Activated T-cell treated with anti-CD3 and anti-CD28 coated beads for 1 hour (primary cell): Measurements from ENCODE around the gene SMIM35.

ENCODE experiments used
- DNase-seq: peaks from one replicate; pipeline ENCODE4 v3.0.0-alpha.2; 2020; ENCODE audit warnings: low read depth

SMIM35 gene

DNA sequence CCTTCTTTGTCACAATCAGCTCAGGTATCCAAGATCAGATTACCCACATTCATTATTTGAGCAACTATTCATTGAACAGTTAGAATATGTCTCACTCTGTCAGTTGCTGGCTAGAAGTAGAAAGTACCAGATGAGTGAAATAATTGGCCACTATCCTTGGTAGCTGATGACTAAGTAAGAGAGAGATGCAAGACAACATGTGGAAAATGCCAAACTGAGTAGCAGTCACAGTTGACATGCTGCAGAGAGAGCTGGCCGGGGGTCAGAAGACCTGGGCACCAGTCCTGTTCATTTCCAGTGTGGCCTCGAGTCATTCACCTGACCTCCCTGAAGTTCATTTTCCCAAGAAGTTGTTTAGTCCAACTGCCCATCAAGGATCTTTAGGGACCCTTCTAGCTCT lies 22.5 kb upstream of the SMIM35 start:
- DNase-seq, result no peak

DNA sequence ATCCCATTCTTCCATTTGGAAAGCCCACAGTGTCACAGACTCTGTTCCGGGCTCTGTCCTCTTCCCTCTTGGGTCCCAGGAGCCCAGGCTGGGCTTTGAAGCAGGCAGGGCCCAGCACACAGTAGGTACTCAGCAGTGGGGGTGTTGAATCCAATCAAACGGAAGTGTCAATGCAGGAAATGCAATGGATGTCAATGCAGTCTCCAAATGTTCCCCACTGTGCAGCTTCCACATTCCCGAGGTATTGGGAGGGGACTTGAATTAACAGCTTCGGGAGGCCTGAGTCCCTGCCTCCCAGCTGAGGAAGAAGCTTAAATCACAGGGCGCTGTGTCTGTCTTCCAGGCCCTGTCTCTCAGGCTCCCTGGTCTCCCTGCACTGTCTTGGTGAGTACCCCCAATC lies 21.8 kb upstream of the SMIM35 start:
- no peak for DNase-seq

DNA sequence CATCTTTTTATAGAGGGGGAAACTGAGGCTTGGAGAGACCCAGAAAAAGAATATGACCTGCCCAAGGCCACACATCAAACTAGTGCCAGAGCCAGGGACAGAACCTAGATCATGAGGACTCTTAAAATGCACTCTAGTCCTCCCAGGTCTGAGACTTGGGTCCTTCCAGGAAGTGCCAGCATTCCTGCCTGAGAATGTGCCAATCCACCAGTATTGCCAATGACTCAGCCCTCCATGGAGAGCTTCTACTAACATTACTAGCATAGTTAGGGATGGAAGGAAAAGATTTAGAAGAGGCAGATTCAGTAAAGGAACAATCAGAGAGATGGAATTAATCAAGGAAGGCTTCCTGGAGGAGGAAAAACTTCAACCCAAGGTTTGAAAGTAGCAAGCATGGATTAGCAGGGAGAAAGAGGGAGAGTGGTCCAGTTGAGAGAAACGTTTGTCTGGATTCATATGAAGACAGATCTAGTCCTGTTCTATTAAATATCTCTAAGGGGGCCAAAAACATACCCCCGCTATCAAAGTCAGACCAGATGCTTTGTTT lies 20.1 kb upstream of the SMIM35 start:
- no peak for DNase-seq

DNA sequence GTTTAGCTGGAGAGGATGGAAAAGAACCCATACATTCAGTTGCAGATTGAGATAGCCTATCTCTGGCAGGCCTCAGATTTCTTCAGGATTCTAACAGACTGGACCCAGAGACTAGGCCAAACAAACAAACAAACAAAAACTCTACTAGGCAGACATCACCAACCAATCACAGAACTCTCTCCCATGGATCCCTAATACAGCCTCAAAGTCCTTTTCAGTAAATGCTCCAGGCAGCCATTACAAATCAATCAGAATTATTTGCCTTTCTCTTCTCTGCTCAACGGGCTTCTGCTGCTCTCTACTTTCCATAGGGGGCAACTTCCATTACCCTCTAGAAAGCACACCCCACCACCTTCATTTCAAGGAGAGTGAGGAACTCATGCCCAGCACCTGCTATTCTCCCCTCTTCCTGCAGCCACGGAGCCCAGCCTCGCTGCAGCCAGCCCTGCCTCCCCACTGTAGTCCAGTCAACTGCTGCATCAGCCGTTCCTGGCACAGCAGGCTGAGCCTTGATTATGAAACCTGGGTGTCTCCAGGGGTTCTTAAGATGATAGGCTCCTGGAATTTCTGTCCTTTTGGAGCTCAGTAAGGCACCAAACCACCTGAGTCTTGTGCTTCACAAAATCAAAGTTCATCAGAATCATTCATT lies 19.0 kb upstream of the SMIM35 start:
- no peak for DNase-seq

DNA sequence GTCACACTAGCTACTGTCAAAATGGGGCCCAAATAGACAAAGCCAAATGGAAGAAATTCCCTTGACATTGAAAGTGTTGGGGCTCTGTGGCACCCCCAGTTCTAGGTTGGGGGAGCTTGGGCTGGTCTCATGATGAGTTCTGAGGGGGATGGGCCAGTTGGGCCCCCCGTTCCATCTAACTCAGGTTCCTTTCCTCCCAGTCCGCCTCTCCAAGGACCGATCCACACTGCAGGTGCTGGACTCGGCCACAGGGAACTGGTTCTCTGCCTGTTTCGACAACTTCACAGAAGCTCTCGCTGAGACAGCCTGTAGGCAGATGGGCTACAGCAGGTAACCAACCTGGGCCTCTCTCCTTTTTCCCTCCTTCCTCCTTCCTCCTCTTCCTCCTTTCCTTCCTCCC lies 17.7 kb upstream of the SMIM35 start:
- DNase-seq, result no peak

DNA sequence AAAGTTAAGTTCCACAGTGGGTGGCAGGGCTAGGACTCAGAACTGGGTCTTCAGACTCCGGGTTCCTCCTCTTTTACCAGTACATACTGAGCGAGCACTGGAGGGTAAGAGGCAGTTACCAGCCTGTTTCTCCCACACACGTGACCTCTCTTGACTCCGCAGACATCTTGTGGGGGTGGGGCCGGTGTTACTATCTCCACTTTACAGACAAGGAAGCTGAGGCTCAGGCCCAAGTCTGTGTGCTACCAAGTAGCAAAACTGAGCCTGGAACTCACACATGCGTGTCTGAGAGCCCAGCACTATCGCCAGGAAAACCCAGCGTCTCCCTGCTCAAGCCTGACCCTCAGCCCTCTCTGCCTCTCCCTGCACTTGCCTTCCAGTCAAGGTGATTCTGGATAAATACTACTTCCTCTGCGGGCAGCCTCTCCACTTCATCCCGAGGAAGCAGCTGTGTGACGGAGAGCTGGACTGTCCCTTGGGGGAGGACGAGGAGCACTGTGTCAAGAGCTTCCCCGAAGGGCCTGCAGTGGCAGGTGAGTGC lies 16.0 kb upstream of the SMIM35 start:
- no peak for DNase-seq

DNA sequence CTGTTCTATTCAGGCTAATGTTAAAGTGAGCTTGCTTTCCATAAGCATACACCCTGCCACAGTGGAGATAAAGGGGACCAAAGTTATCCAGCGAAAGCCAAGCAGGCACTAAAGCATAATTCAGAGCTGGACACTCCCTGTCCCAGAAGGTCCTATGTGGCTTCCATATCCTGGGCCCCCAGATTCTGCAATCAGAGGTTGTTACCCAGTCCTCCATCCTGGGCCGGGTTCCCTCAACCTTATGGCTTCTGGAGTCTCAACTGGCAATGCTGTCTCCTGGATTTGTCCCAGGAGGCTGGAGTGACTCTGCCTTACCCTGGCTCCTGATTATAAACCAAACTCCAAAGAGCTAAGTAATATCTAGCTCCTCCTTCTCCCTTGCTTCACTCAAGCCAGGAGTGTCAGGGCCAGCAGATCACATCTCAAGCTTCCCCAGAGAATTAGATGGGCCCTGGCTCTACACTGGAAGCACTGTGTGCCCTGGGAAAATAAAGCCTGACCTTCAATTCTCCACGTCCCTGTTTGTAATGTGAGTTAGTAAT lies 14.0 kb upstream of the SMIM35 start:
- DNase-seq, result no peak

DNA sequence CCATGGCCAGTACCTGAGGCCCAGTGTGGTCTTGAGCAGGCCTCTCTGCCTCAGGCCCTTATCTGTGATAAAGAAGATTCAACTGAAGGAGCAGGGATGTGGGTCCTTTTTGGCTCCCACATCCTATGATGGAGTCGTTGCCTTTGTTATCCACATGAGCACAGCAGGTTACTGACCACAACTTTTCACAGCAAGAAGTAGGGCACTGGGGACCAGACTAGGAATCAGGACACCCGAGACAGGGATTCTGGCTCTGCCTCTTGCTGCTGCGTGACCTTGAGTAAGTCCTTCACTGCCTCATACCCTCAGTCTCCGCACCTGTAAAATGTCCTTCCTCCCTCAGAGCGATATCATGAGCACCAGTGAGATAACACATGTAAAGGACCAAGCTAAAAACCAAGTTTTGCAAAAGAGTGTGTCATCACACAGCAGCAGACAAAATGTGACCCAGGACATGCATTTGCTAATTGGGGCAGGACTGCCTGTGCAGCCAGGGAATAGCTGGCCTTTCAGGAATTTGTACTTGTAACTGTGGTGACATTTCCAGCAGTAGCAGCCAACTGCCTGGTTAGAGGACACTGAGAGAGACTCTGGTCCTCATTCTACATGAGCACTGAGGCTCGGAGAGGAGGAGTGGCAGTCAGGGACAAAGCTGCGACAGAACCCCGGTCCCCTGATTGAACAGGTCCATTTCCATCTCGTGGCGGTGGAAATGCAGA lies 13.2 kb upstream of the SMIM35 start:
- no peak for DNase-seq

DNA sequence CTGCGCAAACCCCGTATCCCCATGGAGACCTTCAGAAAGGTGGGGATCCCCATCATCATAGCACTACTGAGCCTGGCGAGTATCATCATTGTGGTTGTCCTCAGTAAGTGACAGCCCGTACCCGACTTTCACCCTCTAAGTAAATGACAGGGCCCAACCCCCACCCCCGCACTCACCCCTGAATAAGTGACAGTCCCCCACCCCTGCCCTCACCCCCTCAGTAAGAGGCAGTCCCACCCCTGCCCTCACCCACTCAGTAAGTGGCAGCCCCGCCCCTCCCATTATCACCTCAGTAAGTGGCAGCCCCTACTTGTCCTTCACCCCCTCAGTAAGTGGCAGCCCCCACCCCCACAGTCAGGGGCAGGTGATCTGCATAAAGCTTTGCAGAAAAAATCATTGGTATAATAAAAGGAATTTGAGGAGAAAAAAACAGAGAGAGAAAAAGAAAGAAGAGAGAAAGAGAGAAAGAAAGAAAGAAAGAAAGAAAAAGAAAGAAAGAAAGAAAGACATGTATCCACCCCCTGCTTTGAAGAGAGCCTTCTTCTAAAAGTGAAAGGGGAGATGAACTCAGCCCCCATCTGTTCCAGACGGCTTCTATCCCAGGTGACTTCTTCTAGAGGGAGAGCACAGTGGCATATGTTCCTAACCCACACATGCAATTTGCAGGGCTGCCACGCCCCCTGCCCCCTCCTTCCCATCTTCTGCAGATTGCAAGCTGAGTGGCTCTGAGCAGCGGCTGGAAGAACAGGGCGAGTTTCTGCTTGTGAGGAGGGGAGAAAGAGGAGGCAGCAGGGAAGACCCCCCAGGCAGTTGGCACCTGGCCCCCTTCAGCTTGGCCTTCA lies 12.5 kb upstream of the SMIM35 start:
- DNase-seq, result no peak

DNA sequence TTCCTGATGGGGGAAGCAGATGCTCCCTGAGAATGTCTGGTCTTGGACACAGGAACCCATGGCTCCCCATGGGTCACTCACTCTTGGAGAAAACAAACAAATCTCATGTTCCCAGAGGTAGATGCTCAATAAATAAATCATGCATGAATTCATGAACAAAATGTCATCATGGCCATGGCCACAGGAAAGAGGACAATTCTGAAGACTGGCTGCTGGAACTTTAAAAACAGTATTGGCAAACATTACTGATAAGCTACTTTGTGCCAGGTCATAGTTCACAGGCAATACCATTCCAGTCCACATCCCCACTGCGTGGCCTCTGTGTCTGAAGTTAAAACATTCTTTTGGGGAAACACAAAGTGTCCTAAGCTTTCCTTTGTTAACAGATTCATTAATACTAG lies 9.2 kb upstream of the SMIM35 start:
- no peak for DNase-seq

DNA sequence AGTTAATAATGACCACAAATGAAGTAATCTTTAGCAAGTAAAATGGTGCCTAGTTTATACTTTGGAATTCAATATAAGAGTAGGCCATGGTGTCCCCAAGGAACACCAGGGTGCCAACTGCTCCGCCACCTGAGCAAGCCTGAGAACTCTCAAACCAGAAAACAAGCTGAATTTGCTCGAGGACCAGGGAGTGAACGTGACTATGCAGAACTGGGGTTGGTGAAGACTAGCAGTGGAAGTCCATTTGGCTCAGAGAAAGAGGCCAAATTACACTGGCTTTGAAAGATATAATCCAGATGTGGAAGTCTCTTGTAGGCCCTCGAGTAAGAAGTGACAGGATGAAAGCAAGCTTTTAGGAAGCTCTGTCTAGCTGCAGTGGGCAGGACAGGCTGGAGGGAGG lies 8.7 kb upstream of the SMIM35 start:
- no peak for DNase-seq

DNA sequence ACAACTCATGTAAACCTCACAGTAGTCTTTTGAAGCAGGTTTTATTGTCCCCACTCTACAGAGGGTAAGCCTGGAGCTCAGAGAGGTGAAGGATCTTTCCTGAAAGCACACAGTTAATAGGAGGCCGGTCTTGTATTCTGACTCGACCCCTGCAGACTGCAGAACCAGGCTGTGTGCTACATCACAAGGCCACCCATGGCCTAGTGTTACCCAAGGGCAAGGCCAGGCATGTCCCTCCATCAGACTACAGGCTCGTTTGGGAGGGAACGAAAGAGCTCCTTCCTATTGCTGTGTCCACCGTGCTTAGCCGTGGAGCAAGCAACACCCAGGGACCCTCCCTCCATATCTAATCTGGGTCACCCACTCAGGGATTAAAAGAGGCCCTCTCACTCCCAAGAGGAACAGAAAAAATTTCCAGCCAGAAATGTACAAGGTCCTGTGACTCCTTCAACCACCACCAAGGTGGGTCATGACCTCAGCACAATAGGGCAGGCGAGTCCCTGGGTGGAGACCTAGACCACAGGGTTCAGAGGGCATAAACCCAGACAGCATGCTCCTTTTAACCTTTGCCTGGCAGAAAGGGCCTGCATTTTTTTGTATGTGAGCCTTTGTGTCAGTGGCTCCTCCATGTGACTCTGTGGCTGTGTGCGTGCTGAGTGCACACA lies 6.3 kb upstream of the SMIM35 start:
- DNase-seq, result no peak

DNA sequence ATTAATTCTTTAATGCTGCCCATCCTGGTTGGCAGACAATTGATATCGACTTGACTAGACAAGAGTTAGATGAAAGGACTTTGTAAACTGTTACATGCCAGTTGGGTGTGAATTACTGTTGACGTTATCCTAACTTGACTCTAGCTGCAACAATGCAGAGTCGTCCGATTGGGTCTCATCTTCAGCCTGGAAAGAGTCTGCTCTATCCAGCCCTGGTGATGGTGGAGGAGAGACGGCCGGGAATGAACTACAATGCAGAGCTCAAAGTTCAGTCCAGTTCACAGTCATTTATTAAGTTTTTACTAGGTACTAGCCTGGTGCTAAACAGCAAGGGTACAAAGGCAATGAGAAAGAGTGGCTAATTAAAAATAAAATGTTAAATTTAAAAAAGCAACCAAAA lies 4.9 kb upstream of the SMIM35 start:
- no peak for DNase-seq

DNA sequence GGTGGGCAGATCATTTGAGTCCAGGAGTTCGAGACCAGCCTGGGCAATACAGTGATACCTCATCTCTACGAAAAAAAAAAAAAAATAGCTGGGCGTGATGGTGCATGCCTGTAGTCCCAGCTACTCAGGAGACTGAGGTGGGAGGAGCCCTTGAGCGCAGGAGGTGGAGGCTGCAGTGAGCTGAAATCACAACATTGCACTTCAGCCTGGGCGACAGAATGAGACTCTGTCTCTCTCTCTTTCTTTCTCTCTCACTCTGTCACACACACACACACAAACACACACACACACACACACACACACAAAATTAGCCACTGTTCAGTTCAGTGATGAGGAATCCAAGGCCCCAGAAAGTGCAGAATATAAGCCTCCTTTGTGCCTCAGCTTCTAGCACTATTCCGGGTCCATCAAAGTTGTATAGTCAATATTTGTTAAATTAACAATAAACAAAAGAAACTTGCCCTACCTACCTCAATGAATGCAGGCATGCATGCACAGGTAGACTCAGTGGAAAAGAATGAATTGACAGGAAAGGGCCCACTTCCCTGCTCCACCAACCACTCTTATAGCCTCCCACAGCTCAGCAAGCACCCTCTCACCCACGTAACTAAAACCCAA lies 3.9 kb upstream of the SMIM35 start:
- no peak for DNase-seq

DNA sequence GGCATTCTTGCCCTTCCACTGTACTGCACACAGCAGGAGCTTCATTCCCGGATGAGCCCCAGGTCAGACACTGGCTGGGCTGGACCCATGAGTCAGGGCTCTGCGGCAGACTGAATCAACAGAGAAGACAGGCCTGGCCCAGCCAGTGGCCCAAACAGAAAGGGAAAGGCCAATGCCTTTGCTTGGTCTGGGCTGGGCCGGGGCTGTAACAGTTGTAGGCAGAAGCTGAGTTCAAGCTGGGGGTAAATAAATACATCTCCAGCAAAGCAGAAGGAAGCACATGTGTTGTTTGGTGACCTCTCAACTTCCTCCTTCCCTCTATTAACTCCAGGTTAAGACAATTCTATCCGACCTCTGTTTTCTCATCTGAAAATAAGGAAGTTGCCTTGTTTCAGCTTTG lies 1.8 kb upstream of the SMIM35 start:
- no peak for DNase-seq

DNA sequence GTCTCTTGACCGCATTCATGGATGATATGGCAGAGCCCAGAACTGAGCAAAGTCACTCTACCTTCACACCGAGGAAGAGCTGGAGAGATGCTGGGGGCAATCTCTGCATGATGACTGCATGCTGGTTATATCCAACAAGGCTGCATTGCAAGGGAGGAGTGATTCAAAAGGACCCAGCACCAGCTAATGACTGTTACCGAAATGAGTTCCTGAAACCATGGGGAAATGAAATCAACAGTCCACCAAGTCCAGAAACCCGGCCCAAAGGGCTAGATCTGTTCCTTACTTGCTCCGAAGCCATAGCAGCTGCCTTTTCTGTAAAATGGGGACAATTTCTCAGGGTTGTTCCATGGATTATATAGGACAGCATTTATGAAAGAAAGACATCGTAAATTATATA lies 1.2 kb upstream of the SMIM35 start:
- DNase-seq, result no peak

DNA sequence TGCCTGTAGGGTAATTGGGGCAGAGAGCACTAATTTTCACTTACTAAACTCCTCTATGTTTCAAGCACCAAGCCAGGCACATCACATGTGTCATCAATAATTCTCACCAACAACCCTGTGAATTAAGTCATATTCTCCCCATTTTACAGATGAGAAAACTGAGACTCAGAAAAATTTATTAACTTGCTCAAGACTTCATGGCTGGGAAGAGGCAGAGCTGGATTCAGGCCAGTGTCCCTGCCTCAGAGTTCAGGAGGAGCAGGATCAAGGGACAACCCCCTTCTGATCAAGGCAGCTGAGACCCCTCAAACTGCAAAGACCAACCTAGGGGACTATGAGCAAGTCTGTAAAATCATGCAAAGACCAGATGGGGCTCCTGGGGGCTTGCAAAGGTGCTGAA lies 2.1 kb downstream of the SMIM35 start:
- DNase-seq, result no peak

DNA sequence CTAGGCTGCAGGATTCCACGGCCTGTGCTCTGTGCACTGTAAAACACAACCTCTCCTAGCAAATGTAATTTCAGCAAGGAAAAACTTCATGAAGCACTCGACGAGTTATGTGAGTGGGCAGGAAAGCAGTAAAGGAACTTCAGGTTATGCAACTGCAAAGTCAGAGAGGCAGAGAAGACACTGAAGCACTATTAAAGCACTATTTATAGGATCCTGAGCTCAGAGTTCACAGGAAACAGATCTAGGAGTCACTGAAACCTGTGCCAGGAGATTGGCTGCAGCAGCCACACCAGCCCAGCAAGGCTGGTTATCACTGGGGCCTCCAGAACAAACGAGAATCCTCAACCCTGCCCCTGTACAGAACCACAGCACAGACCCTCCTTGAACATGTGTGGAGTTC lies 2.5 kb downstream of the SMIM35 start:
- no peak for DNase-seq

DNA sequence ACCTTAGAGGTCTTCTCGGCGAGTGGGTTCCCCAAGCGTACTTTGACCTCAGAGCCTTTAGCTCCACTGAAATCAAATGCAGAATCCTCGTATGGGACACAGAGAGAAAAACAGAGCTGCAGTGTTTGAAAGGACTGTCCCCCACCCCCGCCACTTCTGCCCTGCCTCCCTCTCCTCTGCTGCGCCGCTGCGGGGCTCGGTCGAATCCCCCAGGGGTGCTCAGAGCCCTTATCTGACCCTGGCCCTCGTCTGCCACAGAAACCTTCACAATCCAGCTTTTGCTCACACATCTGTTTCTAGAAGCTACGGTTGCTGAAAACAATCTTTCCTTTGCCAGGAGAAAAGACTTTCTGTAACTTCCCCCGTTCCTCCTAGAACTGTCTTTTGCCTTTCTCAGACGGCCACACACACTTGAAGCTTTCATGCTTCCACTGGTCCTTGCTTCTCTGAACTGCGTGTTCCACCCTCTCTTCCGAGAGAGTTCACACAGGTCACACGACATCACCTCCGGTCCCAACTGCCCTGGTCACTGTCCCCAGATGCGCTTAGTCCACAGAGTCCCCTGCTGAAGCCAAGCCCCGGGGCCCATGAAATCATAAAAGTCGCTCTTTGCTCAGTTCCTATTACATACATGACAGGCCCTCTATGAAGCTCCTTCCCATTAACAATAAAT lies 3.7 kb downstream of the SMIM35 start:
- DNase-seq, result no peak

DNA sequence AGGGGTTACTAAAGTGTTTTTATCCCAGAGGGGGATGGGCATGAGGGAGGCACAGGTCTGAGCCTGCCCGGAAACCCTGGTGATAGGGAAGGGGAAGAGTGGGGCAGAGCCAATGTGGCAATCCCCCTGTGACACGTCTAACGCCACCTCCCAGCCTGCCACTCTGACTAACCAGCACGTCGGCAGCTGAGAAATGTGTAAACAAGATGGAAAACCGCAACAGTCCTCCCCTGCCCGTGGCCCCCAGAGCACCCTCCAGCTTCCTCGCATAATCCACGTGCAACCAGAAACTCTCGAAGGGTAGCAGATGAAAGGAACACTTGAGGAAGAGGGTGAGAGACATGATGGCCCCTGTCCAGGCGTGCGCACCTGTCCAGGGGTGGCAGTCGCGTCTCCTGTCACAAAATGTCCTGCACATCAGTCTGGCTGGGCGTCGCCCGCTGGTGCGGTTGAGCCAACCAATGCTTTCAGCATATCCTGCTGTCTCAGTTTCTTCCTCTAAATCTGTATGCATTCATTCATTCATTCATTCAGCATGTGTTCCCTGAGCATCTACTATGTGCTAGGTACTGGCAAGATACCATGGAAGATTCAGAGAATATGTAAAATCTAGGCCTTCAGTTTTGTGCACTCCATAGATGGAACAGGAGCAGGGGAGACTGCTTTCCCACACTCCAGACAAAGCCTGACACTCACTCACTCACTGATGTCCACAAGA lies 5.4 kb downstream of the SMIM35 start:
- no peak for DNase-seq
